Measurements from ENCODE around the gene VEGFD.

GRCh38 chrX:15310117-15310516 lies 74.1 kb downstream of the VEGFD start:
- no peak for TF ChIP-seq CTCF (IDR thresholded peaks at IDR 0.05)
- TF ChIP-seq POLR2A (IDR thresholded peaks at IDR 0.05), result no peak
- no peak for TF ChIP-seq EP300 (IDR thresholded peaks at IDR 0.05; ENCODE audit: low read depth)

Measured in transverse colon (tissue), 3 donors.